Thymus (tissue), 11 donors: ENCODE measurements around the gene IL6R. TPM values are rescaled to one million over a fixed set of nuclear protein-coding genes. Genes with fewer than 3 reads are reported as not detected.
"Not testable (repeated sequence)": the region's sequence is repeated elsewhere in the genome, so short reads cannot be mapped to it uniquely, and the experiment has no call there.

Experiments
- DNase-seq, 9 donors: peaks; one replicate each; pipeline ENCODE4 v3.0.0-alpha.2; 2013; ENCODE audit warnings: low spot score in 9 of 9, low read depth in 6 of 9, missing footprints in 1 of 9
- H3K27ac ChIP-seq, 2 donors: one replicate each; pipeline ENCODE4 v1.5.1; 2013; ENCODE audit warnings: control low read depth in 1 of 2, low read depth in 1 of 2, low read length in 1 of 2, mild to moderate bottlenecking in 1 of 2, moderate library complexity in 1 of 2
- H3K27me3 ChIP-seq, 2 donors: one replicate each; pipeline ENCODE4 v1.5.1; 2013; ENCODE audit warnings: low read length in 1 of 2; ENCODE audit not compliant: control insufficient read depth in 2 of 2, insufficient read depth in 1 of 2
- H3K36me3 ChIP-seq, 2 donors: one replicate each; pipeline ENCODE4 v1.5.1; 2013; ENCODE audit warnings: low read length in 1 of 2, mild to moderate bottlenecking in 1 of 2, moderate library complexity in 1 of 2; ENCODE audit not compliant: control insufficient read depth in 2 of 2, insufficient read depth in 2 of 2
- H3K4me1 ChIP-seq, 2 donors: one replicate each; pipeline ENCODE4 v1.5.1; 2013; ENCODE audit warnings: low read length in 2 of 2; ENCODE audit not compliant: control insufficient read depth in 2 of 2, insufficient read depth in 2 of 2
- H3K4me3 ChIP-seq, 2 donors: one replicate each; pipeline ENCODE4 v1.5.1; 2013; ENCODE audit warnings: low read length in 2 of 2, control low read depth in 1 of 2, mild to moderate bottlenecking in 1 of 2
- H3K9me3 ChIP-seq, 2 donors: one replicate each; pipeline ENCODE4 v1.5.1; 2013; ENCODE audit warnings: low read length in 1 of 2, mild to moderate bottlenecking in 1 of 2; ENCODE audit not compliant: control insufficient read depth in 2 of 2, insufficient read depth in 1 of 2
- WGBS: extraction: QIAGEN DNeasy Blood & Tissue Kit; methylation state at CpG from one replicate; pipeline ENCODE4 v1.1.7; 2013; 5-methylcytosine and 5-hydroxymethylcytosine counted together
- polyA plus RNA-seq: library from polyadenylated mRNA; stranded (reverse); fragments of 200-250 nt; gene quantifications from one replicate; pipeline ENCODE4 v1.2.3, GENCODE V29; 2013
- total RNA-seq: library from RNA; stranded (reverse); fragments of 120-200 nt; gene quantifications from one replicate; pipeline ENCODE4 v1.2.4, GENCODE V29; 2013
- donor health status: healthy.

Gene IL6R
- total and polyA plus RNA-seq, 2 donors, result 10.3 to 10.5 TPM

DNA sequence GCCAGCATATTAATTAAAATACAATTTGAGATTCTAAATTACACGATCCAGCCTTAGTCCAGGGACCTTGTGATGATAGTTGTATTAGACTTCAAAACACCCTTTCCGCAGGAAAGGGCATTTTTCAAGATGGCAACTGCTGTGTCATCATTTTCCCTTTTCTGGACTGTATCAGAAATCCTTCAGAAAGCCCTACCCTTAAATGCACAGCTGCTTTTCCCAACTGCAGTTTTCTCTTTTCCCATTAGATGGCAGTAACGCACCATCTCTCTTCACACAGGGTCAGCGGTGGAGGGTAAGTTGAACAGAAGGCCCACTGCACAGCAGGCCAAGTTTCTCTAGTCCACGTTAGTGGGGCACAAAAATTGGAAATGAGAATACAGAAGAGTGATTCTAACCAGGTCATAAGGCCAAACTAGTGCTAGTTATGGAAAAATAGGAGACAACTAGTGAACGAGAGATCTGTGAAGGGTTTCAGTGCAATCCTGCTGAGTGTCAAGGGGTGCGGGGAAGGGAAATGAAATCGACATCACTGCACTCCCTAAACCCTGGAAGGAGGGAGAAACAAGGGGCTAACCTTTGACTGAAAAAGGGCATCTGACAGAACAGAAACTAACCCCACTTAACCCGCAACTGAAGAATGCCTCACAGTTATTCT is 74.8 kb downstream of the IL6R start:
- DNase-seq, result peak; percentile 33 to 84 (median 66)
- Histone ChIP-seq H3K4me3 (no peak overlapping the region), H3K27me3 (no peaks in the 10 kb centered on the region), H3K9me3 (no peaks in the 10 kb centered on the region), H3K4me1 (peaks cover 0 to 11% of the 10 kb centered on the region in 2 donors), H3K27ac (no peak overlapping the region), H3K36me3 (peaks cover 0 to 3% of the 10 kb centered on the region in 2 donors)
- 48% methylated on average over 9 of the region's 9 CpGs for WGBS

- no peak overlapping the region for H3K27ac ChIP-seq
- WGBS, result 84% methylated on average over 1 of the region's 1 CpG
Observed at GRCh38 chr1:154481053-154481452, 75.9 kb downstream of the IL6R start.

DNA sequence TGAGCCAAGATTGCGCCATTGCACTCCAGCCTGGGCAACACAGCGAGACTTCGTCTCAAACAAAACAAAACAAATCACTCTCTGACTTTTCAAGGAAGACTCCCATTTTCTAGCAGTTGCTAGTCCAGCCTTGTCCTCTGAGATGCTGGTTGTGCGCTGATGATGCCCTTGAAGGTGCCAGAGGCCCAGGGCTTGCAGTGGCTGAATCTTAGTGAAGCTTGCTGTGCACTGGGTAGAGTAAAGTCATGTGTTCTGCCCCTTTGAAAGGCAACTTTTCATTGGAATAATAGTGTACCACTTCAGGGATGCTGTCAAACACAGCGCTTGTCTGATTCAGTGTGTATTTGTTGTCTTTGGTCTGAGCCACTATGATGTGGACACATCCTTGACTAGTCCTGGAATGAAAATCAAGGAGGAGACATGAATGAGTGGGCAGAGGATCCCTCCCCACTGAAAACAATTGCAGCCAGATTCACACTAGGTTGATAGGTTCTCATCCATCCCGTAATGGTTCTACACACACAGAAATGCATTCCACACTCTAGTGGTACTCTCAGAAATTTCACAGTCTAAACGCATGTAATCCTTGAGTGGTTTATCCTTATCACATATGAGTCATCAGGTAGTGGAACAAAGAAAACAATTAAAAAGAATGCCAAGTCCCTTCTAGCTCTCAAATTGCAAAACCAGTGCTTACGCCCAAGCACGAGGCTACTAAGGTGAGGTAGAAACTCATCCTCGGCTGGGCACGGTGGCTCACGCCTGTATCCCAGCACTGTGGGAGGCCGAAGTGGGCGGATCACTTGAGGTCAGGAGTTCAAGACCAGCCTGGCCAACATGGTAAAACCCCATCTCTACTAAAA is 79.0 kb downstream of the IL6R start:
- Histone ChIP-seq H3K9me3 (no peaks in the 10 kb centered on the region), H3K4me3 (no peak overlapping the region), H3K27me3 (no peaks in the 10 kb centered on the region), H3K27ac (no peak overlapping the region), H3K4me1 (no peaks in the 10 kb centered on the region), H3K36me3 (peaks cover 0 to 3% of the 10 kb centered on the region in 2 donors)
- 97% methylated on average over 14 of the region's 14 CpGs for WGBS
- DNase-seq, result no peak

More at GRCh38 chr1:154481053-154481452, 75.9 kb downstream of the IL6R start:
- Histone ChIP-seq H3K4me1 (peaks cover 0 to 11% of the 10 kb centered on the region in 2 donors), H3K4me3 (no peak overlapping the region), H3K36me3 (peaks cover 0 to 3% of the 10 kb centered on the region in 2 donors), H3K27me3 (no peaks in the 10 kb centered on the region), H3K9me3 (no peaks in the 10 kb centered on the region)
- no peak for DNase-seq

- H3K36me3 ChIP-seq, result peaks cover 0 to 3% of the 10 kb centered on the region in 2 donors
- H3K27me3 ChIP-seq, result no peaks in the 10 kb centered on the region
- no peak overlapping the region for H3K4me3 ChIP-seq
- 65% methylated on average over 5 of the region's 5 CpGs for WGBS
- DNase-seq, result no peak
- no peak overlapping the region for H3K27ac ChIP-seq
- H3K9me3 ChIP-seq, result no peaks in the 10 kb centered on the region
- no peaks in the 10 kb centered on the region for H3K4me1 ChIP-seq
Observed at GRCh38 chr1:154485106-154485505, 80.0 kb downstream of the IL6R start.

DNA sequence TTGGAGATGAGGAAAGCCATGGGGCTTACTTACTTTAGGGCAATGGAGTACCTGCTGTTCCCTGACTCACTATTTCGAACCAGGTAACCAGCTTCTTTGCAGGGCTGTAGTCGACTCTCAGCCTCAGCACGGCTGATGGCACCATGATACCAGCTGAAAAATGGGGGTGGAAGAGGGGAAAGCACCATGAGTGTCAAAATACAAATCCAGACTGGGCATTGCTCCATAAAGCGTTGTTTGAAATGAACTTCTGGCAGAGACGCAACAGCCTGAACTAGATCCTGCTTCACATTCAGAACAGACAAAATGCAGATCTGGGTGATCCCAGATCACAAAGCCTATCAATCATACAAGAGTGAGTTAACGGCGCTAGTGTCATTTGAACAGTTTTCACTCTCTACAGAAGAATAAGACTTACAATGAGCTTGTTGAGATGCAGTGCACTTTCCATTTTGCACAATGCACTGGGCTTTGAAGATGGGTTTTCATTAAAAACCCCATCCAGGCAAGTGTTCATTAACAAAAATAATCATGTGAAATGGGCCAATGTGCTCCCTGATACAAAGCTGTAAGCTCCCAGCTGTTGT is 80.9 kb downstream of the IL6R start:
- DNase-seq, result no peak
- Histone ChIP-seq H3K27ac (no peak overlapping the region), H3K4me1 (no peaks in the 10 kb centered on the region)

GRCh38 chr1:154486756-154487155 is 81.6 kb downstream of the IL6R start:
- H3K27me3 ChIP-seq, H3K9me3 ChIP-seq, H3K36me3 ChIP-seq, H3K27ac ChIP-seq, H3K4me1 ChIP-seq, H3K4me3 ChIP-seq, DNase-seq: not testable (repeated sequence)
- 54% methylated on average over 5 of the region's 5 CpGs for WGBS

More for the DNA sequence above, 80.9 kb downstream of the IL6R start:
- Histone ChIP-seq H3K9me3 (no peaks in the 10 kb centered on the region), H3K27me3 (no peaks in the 10 kb centered on the region), H3K36me3 (peaks cover 0 to 3% of the 10 kb centered on the region in 2 donors), H3K4me3 (no peak overlapping the region)
- 93% methylated on average over 7 of the region's 7 CpGs for WGBS

DNA sequence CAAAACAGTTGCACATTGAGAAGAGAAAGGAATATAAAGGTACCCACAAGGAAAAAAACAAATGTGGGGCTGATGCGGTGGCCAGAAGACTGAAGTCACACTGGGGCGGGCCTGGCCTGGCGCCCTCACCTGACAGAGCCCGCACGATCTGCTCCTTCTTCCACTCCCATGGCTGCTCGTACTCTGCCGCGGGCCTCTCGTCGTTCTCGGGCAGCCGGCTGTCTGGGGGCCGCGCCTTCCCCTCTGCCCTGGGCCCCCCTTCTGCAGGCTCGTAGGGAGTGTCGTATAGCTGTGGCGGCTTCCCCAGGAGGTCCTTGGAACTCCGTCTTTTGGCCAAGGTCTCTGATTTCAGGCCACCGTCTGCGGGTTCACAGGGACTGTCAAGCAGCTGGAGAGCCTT is 83.8 kb downstream of the IL6R start:
- DNase-seq, result no peak
- WGBS, result 95% methylated on average over 20 of the region's 20 CpGs
- Histone ChIP-seq H3K4me1 (peaks cover 0 to 12% of the 10 kb centered on the region in 2 donors), H3K27ac (no peak overlapping the region), H3K36me3 (no peaks in the 10 kb centered on the region), H3K27me3 (peaks cover 0 to 11% of the 10 kb centered on the region in 2 donors), H3K4me3 (no peak overlapping the region), H3K9me3 (no peaks in the 10 kb centered on the region)

GRCh38 chr1:154489695-154490274 is 84.6 kb downstream of the IL6R start:
- Histone ChIP-seq H3K9me3 (no peaks in the 10 kb centered on the region), H3K36me3 (no peaks in the 10 kb centered on the region), H3K27me3 (peaks cover 0 to 11% of the 10 kb centered on the region in 2 donors), H3K27ac (no peak overlapping the region), H3K4me1 (peaks cover 0 to 12% of the 10 kb centered on the region in 2 donors), H3K4me3 (no peak overlapping the region)
- WGBS, result 92% methylated on average over 5 of the region's 5 CpGs
- no peak for DNase-seq
